T-helper 1 cell (primary cell): ENCODE results near the gene HOXB4.

Experiments
- DNase-seq, 5 donors: peaks; one replicate each; pipeline ENCODE4 v3.0.0-alpha.2; 2012 to 2020

Gene HOXB4

DNA sequence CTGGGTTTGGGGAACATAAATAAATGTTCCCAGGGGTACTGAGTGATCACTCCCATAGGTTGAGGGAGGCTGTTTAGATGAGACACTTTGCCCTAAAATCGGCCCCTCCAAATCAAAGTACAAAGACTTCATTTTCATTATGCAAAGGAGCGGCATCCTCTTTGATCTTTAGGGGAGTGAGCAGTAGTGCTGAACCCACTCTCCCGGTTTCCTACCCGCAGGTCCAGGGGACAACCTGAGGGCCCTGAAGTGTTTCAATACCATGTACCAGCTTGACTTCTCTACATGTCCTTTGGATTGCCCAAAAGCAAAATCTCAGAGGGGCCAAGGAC, 23.0 kb upstream of the HOXB4 start:
- no peak for DNase-seq

DNA sequence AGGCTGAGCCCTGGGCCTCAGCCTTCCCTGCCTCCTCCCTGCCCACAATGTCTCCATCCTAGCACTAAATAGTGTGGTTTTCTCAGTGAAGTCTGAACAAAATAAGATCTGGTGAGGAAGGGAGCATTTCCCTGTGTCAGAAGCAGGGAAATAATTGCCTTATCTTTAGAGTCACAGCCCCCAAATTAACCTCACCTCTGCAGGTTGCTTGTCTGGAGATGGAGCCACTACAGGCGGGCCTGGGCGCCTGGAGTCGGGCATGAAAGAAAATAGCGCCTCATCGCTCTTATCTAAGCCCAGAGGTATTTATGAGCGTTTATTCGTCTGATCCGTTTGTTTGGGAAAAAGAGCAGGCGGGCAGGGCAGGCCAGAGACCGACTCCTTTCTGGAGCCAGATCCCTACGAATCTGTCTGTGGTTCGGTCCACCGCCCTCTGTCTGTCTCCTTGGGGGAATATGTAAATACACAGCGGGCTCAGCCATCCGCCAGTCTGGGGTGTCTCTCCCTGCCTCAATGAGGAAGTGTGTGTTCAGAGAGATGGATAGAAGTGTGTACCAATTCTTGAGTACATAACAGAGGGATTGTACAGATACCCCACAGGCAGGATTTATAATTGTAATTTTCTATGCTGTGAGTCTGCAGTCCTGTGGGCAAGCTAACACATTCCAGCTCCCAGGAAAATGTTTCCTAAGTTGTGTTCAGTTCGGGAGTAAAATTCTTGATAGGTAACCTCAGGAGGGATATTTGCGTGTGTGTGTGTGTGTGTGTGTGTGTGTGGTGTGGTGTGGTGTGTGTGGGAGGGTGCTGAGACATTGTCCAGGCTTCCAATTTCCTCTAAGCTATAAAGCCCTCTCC, 22.3 kb upstream of the HOXB4 start:
- no peak for DNase-seq

GRCh38 chr17:48599354-48599753, 21.2 kb upstream of the HOXB4 start:
- DNase-seq = no peak

DNA sequence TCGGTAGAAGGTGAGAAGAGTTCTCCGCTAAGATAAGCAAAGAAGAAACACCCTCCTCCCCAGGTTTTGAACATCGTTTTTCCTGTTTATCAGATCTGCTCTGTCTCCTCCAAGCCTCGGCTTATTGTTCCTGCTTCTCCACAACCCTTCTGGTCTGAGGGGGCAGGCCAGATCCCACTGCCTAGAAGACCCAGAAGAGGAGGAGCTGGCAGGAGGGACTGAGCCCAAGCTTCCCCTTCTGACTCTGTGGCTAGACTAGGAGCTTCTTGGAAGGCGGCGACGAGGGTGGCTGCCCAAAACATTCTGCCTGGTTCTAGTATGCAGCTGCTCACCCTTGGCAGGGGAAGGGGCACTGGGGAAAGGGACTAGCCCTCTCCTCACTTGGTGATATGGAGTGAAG, 20.6 kb upstream of the HOXB4 start:
- no peak for DNase-seq

- peak in 1 of 5 donors; percentile 51 for DNase-seq
These were observed 19.9 kb upstream of the HOXB4 start for GRCh38 chr17:48597778-48598631.

DNA sequence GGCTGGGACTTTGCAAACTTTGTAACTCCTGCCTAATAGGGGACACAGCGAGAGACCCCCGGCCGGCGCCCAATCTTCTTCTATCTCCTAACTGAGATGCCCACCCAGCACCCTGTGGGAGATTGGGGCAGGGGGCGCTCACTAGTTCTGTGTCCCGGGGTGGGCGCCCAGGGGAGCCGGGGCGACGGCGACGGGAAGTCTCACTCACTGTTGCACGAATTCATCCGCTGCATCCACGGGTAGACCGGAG, 19.3 kb upstream of the HOXB4 start:
- no peak for DNase-seq

DNA sequence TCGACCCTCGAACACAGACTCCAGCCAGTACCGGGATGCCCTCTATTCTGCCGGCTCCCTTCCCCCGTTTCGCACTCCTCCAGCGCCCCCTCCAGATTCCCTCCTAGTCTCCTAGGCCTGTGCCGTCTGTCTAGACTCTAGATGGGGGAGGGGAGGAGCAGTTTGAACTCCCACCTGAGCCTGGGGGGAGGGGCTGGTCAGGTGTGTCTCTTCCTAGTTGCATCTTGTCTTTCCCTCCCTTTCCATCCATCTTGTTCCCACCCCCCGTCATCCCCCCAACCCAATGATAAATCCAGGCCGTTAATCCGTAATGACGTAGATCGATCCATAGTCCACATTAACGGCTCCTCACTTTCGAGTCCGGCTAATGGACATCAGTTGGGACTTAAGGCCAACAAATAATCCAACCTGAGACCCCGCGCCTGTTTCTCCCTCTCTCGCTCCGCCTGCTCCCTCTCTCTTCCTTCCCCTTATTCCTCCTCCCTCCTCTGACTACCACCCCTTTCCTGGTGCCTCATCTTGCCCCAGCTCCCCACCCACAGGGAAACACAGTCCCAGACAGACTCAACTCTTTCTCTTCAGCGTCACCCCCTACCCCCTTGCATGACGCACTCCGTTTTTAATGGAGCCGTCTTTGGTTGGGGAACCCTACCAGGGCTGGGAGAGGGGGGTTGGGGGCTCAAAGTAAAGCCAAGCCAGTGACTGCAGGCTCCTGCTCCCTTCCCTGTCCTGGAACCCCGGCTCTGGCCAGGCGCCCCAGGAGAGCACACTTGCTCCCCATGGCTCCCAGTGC, 18.8 kb upstream of the HOXB4 start:
- no peak for DNase-seq

- peak in 1 of 5 donors; percentile 48 for DNase-seq
These were observed 18.0 kb upstream of the HOXB4 start for GRCh38 chr17:48596000-48596734.

GRCh38 chr17:48595278-48595999, 17.3 kb upstream of the HOXB4 start:
- no peak for DNase-seq

- DNase-seq = no peak
These were observed 16.6 kb upstream of the HOXB4 start for GRCh38 chr17:48594538-48595277.

DNA sequence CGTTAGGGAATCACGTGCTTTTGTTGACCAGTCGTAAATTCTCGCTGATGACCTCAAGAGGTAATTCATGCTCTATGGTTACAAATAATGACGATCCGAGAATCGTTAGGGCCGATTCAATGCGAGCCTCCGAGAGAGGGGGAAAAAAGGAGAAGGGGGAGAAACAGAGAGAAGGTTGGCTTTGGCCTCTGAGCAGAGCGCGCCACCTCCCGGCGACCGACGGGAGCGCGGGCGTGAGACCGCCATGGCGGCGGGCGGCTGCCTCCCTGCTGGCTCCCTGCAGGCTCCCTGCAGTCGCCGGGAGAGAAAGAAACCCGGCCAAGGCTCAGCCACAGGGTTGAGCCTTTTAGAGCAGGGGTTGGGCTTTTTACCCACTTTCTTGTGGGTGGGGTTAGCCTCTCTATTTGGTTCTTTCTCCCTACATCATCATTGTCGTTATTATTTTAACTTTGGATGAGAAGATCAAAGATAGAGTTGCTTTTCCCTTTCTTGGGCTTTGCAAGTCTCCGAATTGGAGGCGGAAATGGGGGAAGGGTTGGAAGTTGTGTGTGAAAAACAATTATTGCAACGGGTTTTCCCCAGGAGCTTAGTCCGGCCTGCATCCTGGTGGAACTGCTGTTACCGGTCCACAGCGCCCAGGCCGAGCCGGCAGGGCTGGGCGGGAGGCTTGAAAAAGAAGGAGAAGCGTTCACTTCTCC, 15.8 kb upstream of the HOXB4 start:
- peak; percentile 59 to 79 (median 73) for DNase-seq

GRCh38 chr17:48593126-48593829, 15.1 kb upstream of the HOXB4 start, which contains the start of gene HOXB5:
TSS of gene HOXB5 (minus strand) at chr17:48593779. CDS start at chr17:48593682, 97 bp downstream.
- no peak for DNase-seq

GRCh38 chr17:48592577-48592976, 14.4 kb upstream of the HOXB4 start:
- DNase-seq = no peak

DNA sequence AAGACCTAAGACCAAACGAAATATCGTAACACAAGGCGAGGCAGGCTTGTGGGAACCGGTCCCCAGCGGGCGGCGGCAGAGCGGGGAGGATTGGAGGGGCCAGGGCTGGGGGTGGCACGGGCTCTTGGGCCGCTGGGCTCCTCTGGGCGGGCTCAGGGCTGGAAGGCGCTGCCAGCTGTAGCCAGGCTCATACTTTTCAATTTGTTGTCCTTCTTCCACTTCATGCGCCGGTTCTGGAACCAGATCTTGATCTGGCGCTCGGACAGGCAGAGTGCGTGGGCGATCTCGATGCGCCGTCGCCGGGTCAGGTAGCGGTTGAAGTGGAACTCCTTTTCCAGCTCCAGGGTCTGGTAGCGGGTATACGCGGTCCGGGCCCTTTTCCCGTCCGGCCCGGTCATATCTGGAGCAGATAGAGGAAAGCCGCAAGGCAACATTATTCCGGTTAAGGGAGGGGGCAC, 13.9 kb upstream of the HOXB4 start:
- DNase-seq = no peak

DNA sequence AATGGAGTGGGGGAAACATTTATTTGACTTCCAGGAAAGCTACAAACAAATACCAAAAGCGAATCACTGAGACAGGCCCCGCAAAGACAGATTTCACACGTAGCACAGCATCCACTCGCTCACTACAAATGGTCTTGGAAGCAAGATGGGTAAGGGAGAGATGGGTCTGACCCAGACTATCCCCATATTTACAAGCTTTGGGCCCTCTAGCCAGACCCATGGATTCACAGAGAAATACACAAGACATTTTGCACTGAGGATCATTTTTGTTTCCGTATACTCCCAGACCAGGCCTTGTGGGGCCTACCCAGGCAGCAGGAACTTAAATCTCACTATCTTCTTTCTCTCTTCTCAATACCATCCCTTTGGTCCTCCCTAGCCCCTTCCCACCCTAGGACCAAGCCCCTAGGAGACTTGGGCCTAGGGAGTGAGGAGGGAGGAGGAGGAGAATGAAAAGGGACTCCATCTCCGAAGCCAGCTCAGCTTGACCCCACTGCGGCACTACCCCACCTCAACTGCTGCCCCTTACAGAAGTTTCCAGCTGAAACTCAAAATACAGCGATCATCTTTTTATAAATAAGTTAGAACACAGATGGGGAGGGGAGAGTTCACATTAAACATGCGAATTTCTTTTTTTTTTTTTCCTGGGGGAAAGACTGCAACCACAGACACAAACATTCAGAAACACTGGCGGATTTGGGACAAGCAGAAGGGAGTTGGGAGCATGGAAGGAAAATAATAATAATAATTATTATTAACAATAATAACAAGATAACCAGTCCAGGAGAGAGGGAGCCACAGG, 13.3 kb upstream of the HOXB4 start:
- no peak for DNase-seq

DNA sequence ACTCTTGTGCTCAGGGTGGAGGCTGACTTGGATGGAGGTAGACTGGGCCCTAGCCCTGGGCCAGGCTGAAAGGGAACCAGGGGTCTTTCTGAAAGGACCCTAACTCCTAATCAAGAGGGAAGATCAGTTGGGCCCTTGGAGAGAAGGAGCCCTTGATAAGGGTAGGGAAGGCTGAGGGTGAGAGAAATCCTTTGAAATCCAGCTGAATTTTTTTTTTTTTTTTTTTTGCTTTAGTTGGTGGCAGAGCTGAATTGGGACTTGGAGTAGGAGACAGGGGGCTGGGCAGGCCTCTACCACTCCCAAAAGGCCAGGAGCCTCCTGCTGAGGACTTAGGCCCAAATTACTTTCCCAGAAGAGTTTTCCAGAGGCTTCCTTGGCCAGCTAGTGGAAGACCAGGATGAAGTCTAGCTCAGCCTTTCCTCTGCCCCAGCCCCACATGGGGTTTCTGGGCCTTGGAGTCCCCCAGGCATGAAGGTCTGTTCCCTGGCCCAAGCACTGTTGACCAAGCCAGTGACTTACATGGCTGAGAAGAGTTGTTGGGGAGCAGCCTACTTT, 12.5 kb upstream of the HOXB4 start:
- no peak for DNase-seq

DNA sequence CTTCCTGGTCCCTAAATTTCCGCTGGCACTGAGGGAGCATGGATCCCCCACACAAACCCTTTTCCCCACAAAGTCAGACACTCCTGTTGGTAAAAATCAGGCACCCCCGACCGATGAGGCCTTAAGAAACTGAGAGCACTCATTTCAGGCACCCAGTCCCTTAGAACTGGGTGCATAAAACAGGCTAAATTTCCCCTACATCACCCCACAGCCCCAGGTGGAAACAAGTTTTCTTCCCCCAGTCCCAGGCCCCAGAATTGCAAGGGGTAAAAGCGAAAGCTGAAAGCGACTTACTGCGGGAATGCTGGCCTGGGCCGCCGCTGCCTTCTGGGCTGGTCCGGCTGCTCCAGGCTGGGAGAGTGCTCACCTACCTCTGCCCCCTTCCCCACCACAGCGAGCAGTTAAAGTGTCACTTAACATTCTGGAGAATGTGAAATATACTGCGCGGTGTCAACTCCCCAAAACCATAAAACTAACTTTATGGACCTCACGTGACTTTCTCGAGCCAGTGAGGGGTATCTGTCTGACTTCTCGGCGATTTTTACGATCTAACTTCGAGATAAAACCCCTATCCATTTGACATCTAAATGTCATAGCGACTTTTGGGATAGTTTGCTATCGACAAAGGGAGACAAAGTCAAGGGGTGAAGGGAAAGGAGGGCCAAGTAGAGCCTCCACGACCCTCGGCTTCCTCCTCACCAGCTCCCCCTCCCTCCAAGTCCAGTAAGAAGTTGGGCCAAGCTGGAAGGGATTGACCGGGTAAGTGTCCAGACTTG, 11.9 kb upstream of the HOXB4 start, which contains the start of gene HOXB3:
Gene HOXB3 (minus strand): TSS at position 411 of the 776 bp plus-strand sequence. CDS start 37,767 bp downstream, outside the sequence.
- DNase-seq = no peak
